NCI-H146 treated with DMSO at 0.1 percent for 48 hours (cell line): Measurements from ENCODE around the gene ZXDC.
A peak's percentile ranks its signal among the peaks of the same experiment; 100 is the strongest.

Experiments used
- DNase-seq: peaks from one replicate; lab custom pipeline; 2025; ENCODE audit not compliant: unreplicated experiment; lab: John Stamatoyannopoulos, UW

ZXDC gene

DNA sequence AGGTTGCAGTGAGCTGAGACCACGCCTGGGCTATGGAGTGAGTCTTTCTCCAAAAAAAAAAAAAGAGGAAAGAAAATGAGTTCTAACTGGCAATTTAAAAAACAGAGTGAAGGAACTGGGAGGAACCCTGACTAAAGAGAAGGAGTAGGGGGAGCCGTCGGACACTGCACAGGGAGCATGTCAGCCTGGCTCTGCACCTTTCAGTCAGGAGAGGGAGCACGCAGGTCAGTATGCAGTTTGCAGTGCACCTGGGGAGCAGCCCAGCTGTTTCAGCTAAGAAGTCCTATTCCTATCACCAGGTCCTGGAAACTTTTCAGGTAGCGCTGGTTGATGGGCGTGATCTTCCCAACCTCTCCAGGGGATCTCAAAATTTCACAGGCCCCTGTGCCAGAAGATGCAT, 14.9 kb upstream of the ZXDC start:
- DNase-seq = peak; percentile 24

DNA sequence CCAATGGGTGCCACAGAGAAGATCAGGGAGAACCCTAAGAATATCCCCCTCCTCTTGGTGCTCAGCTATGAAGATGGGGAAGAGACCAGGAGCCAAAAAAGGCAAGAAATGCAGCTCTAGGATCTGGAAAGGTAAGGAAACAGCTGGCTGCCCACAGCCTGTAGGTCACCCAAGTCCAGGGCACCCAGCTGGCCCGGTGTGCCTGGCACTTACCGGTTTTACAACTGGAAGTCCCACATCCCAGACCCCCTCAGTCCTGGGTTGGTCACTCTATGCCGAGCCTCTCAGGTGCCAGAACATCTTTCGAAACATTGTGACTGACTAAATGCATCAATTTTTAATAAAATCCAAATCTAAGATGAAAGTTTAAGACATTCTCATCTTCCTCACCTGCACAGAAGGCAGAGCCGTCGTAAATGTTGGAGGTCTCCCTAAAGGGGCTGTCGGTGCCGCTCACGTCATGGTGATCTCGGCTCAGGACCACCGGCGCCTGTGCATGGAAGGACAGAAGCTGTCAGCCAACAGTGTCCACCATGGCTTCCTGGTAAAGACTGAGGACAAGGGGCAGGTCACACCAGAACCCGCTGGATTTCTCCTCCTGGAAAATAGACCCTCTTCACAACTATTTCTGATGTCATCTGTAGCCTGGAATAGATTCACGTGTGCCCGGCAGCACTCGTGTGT, 13.3 kb upstream of the ZXDC start:
- no peak for DNase-seq

DNA sequence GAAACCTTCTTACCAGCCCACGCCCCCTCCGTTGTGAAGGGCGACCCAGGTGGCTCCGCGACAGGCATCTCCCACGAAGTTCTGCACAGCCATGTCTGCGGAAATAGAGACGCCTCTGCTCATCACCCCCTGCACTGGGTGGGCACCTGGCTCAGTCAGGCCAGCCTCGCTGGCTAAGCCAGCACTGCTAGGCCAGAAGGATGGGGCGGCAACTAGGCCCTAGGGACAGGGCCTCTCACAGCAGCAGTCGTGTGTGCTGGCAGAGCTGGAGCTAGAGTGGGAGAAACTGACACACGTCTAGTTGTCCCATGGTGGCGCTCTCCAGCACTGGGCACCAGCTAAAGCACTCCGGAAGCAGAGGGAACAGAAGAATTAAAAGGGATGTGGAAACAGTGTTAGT, 12.5 kb upstream of the ZXDC start:
- no peak for DNase-seq

DNA sequence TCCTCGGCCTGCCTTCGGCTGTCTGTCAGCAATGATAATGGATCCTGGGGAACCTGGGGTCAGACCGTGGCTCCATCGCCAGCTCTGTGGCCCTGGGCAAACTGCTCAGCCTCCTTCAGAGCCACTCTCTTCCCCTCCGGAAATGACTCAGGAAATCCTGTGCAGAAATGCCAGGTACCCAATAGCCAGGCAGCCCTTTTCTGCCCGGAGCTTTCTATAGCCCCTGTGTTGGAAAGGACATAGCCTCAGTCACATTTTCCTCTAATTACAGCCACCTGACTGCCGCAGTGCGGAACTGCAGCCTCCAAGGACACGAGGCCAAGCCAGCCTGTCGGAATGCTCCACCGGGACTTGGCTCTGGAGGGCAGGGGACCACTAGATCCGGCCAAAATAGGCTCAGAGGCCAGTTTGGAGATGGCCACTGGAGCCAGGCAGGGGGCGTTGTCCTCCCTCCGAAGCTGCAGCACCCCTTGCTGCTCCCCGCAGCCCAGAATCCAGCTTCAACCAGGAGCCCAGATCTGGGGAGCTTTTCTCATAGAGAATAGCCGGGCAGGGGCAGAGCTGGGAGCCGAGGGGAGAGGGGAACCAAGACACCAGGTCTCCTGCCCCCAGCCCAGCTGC, 11.6 kb upstream of the ZXDC start:
- DNase-seq = no peak

DNA sequence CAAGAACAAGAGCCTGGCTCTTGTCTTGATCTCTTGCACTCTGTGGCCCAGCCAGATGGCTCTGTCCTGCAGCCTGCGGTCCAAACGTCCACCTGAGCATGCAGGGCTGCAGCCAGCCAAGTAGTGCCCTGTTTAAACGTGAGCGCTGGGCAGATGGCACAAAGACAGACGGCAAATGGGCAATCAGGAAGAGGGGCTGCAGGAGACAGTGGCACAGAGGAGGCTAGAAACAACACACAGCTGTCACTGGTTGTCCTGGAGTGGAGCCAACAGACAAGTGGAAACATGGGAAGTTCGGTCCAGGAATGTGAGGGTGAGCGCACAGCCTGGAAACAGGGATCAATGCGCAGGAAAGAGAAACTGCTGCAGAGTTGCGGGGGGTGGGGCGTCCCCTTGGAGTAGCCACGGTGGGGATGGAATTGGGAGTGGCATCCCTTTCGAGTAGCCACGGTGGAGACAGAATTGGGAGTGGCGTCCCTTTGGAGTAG, 10.7 kb upstream of the ZXDC start:
- DNase-seq = no peak

DNA sequence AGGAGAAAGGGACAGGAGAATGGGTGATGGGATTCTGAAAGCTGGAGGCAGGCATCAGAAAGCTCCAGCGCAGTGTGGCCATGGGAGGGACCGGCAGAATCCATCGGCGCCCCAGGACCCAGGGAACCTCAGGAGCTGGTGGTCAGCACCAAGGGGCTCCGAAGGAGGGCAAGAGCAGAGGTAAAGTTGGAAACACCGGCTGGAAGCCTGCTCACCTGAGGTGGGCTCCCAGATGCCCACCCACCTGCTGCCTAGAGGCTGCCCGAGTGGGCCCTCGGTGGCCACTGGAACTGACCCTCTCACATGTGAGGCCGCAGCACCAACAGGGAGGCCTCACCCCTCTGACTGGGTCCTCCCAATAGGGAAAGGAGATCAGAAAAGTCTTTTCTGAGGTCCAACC, 10.3 kb upstream of the ZXDC start:
- no peak for DNase-seq

DNA sequence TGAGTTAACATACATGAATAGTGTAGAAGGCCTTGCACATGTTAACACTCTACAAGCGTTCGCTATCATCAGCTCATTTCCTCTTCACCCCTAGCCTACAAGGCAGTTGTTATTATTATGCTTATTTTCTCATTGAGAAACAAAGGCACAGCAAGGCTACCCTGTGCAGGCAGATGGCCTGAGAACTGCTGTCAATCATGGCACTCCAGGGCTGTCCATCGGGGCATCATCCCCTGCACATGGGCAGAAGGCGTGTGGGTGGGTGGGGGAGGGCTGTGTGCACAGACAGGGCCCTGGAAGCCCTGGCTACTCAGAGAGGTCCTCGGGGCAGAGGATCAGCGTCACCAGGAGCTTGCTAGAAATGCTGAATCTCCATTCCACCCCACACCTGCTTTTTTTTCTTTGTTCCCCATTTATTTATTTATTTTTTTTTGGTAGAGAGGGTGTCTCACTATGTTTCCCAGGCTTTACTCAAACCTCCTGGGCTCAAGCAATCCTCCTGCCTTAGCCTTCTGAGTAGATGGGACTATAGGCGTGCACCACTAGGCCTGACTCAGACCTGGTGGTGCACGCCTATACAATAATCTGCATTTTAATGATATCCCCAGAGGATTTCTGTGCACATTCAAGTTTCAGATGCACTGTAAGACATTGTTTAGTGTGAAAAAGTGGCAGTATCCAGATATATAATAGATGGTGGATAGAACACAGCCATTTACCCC, 9.6 kb upstream of the ZXDC start:
- no peak for DNase-seq

DNA sequence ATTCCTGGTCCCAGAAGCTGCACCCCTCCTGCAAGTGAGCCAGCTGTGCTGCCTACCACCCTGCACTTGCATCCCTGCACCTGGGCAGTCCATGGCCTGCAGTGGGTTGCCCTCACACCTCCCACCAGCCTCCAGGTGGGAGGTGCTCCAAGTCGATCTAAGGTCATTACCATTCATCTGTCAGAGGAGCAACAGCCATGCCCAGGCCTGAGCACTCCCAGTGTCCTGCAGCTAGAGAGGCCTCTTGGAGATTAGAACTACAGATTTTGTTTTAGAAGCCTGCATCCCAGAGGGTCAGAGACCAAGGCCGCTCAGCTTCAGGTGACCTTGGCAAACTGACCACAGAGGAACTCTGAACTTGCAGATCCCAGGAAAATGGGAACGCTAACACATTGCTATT, 9.0 kb upstream of the ZXDC start:
- DNase-seq = no peak

DNA sequence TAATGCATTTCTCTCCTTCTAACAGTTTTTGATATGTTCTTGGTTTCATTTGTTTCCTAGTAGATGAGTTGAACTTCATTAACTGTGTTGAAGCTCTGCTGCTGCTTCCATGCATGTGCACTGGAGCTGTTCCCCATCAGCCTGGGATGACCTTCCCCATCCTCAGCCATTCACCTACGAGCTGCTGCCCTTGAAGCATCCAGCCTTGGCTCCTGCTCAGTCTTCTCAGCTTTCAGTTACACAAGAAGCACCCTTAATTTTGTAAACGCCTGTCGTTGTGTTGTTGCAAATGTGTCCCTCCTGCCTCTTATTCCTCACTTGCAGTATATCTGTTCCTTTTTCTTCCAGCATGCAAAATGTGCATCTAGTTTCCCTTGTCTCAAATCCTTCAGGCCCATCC, 8.5 kb upstream of the ZXDC start:
- no peak for DNase-seq

DNA sequence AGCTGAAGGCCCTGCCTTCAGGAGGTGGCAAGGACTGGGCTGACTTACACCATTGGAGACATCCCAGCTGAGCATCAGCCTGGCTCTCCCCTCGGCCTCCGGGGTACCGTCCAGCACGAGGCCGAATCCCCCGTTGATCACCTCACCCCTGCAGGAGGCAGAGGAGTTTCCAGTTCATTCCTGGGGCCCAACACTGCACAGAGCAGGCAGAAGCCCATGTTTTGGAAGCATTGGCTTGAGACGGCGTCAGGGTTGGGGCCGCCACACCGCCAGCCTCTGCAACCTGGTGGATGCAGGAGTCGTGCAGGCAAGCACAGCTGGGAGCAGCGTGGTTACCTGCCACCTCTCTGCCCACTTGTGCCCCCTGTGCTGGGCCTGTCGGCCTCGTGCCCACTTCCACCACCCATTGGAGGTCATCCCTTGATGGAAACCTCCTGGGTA, 7.7 kb upstream of the ZXDC start:
- DNase-seq = no peak

DNA sequence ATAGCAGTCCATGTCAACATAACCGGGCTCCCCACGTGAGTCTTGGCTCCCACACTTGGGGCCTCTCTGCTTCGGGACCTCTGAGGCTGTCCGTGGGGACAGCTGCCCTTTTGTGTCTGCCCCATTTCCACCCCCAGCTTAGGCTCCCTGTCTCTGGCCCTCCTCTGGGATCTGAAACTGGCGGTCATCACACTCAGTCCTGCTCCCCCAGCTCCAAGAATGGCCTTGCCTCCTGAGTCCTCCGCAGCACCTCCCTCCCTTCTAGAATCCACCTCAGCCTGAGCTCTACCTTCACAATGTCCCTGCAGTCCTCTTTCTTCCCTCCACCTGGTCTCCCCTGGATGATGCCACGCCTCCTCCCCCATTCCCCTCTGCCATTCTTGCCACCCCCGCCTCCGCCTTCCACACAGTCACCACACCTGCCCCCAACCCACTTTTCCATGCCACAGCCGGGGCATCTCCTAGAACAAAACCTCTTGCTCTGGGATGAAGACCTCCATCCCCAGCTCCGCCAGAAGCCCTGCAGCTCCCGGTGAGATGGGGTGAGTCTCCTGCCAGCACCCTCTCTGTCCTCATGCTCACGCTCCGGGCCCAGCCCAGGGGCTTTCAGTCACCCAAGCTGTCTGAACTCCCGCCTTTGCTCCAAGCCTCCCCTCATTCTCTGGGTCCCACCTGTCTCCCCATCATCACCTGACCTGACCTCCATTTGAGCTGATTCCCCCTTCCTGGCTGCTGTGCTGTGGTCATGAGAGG, 7.0 kb upstream of the ZXDC start:
- no peak for DNase-seq

DNA sequence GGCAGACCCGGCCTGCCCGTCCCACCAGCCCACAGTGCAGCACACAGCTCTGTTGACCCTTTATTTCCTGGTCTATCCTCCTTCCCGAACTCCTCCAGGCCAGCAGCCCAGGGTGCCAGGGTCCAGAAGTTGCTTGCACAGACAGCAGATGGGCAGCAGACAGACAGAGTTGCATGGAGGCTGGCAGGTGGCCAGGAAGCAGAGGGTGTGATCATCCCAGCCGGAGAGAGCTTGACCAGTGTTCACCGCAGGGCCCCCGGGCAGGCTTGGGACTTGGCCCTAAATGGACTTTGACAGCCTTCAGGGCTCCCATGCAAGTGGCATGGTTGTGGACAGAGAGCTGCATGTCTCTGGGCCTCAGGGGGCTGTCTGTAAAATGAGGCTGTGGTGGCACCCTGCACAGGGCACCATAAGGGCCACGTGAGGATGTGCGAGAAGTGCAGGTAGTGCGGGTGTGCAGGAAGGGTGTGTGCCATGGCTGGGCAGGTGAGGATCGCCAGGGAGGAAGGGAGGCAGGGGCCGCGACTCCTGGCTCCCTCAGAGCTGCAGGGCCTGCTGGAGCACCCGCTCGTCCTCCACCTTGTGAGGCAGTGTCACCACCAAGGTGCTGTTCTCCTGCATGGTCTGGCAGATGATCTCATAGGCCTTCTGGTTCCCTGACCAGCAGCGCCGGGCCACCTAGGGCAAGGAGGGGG, 6.3 kb upstream of the ZXDC start:
- peak; percentile 13 for DNase-seq

DNA sequence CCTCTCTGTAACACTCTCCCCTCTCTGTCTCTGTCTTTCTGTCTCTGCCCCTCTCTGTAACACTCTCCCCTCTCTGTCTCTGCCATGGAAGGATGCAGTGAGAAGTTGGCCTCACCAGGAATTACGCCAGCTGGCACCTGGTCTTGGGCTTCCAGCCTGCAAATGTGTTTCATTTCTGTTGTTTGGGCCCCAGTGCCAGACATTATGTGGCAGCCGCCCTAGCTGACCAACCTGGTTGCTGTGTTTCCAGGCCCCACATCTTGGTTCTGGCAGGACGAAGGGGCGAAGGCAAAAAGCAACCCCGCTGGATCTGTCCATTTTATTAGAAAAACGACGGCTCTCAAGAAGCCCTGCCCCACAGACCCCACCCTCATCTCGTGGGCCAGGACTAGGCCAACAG, 5.2 kb upstream of the ZXDC start:
- DNase-seq = no peak

DNA sequence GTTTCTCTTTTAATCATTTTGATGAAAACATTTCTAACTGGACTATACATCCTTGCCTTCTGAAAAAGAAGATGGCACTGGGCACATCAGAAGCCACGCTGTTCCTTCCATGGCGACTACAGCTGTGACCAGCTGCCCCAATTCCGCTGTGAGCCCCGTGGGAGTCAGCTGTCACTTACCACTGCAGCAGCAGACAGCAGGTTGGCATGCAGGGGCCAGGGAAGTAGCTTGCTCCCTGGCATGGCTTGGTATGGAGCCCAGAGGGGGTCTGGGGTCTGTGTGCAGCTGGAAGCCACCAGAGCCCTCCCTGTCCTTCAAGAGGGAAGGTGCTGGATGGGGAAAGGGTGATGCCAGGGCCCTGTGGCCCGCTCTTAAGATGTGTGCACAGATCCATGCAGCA, 4.5 kb upstream of the ZXDC start:
- no peak for DNase-seq

DNA sequence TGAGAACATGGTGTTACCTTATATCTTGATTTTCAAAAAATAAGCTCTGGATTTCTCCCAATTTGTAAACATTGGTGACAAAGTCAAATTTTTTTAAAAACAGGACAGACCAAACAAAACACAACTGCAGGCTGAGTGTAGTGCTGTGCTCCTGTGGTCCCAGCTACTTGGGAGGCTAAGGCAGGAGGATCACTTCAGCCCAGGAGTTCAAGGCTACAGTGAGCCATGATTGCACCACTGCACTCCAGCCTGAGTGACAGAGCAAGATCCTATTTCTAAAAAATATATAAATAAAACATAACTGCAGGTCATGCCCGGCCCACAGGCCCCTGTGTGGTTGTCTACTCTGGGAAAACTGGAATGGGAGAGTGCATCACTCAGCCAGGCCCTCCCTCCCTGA, 4.0 kb upstream of the ZXDC start:
- no peak for DNase-seq

DNA sequence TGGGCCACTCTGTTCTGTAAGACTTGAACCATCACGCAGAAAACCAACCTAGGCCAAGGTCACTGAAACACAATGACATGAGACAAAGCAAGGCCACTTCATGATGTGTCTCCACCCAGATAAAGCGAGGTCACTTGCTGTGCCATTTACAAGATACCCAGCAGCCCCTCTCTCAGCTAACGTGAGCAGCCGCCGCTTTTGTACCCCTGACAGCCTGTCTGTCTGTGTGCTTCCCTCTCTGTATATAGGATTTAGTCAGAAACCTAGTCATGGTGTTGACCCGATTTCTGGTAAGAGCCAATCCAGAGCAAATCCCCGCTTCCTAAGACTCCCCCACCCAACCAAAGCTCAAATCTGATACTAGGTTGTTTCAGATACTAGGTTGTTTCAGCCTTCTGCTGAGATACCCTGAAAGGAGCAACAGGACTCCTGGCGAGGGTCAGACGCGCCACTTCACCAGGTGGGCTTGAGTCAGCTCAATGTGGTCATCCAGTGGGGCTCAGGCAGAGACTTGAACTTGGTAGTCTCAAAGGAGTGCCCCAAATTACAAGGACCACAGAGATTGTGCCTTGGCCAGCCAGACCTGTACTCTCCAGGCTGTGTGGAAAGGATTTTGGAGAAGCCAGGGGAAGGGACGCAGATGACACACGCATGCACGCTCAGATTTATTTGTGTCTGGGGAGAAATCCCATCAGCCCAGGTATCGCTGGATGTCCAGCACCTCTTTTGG, 3.1 kb upstream of the ZXDC start:
- DNase-seq = no peak

DNA sequence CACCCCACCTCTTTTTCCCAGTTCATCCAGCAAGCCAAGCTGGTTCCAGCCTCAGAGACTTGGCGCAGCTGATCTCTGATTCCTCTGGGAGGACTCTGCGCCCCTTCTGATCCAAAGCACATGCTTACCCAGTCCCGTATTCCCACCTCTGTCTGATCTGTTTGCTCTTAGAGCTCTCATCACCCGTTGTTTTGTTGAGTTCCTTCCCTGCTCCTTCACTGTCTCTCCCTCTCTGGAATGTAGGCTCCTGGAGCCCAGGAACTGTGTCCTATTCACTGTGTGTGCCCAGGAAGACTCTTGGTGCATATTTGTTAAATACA, 1.3 kb upstream of the ZXDC start:
- DNase-seq = no peak

DNA sequence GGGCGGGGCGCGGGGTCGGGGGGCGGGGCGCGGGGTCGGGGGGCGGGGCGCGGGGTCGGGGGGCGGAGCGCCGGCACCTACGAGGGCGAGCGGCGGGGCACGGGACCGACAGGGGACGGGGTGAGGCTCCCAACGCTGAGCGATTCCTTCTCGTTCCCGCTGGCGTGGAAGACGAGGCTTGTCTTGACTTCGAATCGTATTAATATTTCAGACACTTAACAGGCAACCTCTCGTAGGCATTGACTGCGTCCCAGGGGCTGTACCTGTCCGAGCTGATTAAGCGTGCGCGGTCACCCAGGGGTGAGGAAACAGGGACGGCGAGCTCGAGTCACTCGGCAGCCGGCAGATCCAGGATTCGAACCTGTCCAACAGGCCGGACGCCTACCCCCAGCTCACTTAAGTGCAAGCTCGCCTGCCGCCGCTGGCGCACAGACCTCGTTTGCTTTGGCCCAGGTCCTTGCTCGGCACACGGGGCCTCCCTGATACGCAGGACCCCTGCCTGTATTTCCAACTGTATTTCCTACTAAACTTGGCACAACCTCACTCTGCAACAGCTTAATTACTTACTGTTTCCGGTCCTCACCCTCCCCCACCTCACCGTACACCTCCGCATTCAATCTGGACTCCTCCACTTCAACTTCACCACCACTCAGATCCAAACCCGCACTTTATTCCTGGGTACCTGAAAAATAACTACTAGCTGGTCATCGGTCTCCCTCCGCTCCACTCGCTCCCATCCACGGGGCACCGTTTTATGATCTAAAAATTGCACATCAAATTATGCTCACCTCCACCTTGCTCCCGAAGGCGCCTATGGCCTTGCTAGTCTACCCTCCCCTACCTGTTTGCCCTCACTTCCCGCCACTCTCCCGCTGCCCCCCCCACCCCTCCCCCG, 722 bp upstream of the ZXDC start:
- DNase-seq = peak; percentile 77
